Keratinocyte (primary cell): ENCODE results near the gene TMPRSS4.

Source experiments
- CTCF ChIP-seq, 3 experiments: IDR thresholded peaks in 1 of 3; conservative IDR thresholded peaks in 1 of 3; optimal IDR thresholded peaks in 1 of 3; 2 replicates in 2 of 3; 3 replicates in 1 of 3; pipeline versions ENCODE3 to v1.5.1; 2011; ENCODE audit warnings: low read length in 3 of 3, mild to moderate bottlenecking in 3 of 3, moderate library complexity in 2 of 3, control low read depth in 1 of 3, inconsistent platforms in 1 of 3; ENCODE audit not compliant: insufficient read depth in 2 of 3; ENCODE audit errors: extremely low read depth in 1 of 3
- EZH2 ChIP-seq: IDR thresholded peaks from one replicate; pipeline ENCODE4 v1.6.1; 2012; ENCODE audit warnings: inconsistent platforms, mild to moderate bottlenecking, low read length, moderate library complexity

GRCh38 chr11:118100691-118101232 is 23.9 kb downstream of the TMPRSS4 start:
- TF ChIP-seq CTCF (optimal IDR thresholded peaks at IDR 0.05 in 1 of 3, IDR thresholded peaks at IDR 0.05 in 1 of 3, conservative IDR thresholded peaks at IDR 0.05 in 1 of 3; ENCODE audit: extremely low read depth in 1 of 3, insufficient read depth in 2 of 3, low read length in 3 of 3): no peak
- no peak for TF ChIP-seq EZH2
